Mucosa of descending colon (tissue), 3 donors: ENCODE measurements around the gene BCCIP. TPM values are rescaled to one million over a fixed set of nuclear protein-coding genes. Genes with fewer than 3 reads are reported as not detected.

ENCODE experiments used
- ATAC-seq: fragments of 200-7000 bp; cut with Tn5 transposase; one replicate; pipeline ENCODE4 v1.9.1; 2020; ENCODE audit warnings: mild to moderate bottlenecking, moderate library complexity
- DNase-seq, 3 donors: peaks; one replicate each; pipeline ENCODE4 v3.0.0-alpha.2; 2020
- H3K36me3 ChIP-seq: fragments of 200-600 bp; one replicate; pipeline ENCODE4 v1.8.0; 2021; ENCODE audit warnings: low read depth, mild to moderate bottlenecking
- H3K4me1 ChIP-seq: fragments of 200-600 bp; one replicate; pipeline ENCODE4 v1.8.0; 2021; ENCODE audit warnings: low read depth, mild to moderate bottlenecking
- H3K4me3 ChIP-seq: fragments of 200-600 bp; one replicate; pipeline ENCODE4 v1.8.0; 2021; ENCODE audit warnings: mild to moderate bottlenecking
- H3K9me3 ChIP-seq: fragments of 200-600 bp; one replicate; pipeline ENCODE4 v1.8.0; 2021; ENCODE audit warnings: mild to moderate bottlenecking
- intact Hi-C, 2 donors: fragments of 100-400 bp; cut with DNase I in 1 of 2; cut with micrococcal nuclease in 1 of 2; formaldehyde crosslinking; loops; one replicate each; pipeline versions ENCODE4 v1.11.0 to v1.11.1; 2022; cut with DNase I, micrococcal nuclease
- total RNA-seq, 3 donors: library from RNA; stranded (reverse); fragmentation: NEBNext Ultra II Directional in 2 of 3; extraction: Animal tissue kit (Norgen Biotek cat#: 25700) in 2 of 3; gene quantifications; one replicate each; pipeline versions ENCODE4 v1.2.1 to v1.2.4, GENCODE V29; 2021 to 2023
- TF ChIP-seq, protein P1 (sequence below): fragments of 200-600 bp; IDR thresholded peaks from one replicate; pipeline ENCODE4 v1.8.0; 2022; ENCODE audit warnings: antibody characterized with exemption, mild to moderate bottlenecking
- donor health status: DM: no; HTN: no; CAD: no; lungs with moderate emphysema.
- donor health status: DM: no; HTN: no; CAD: no.
- donor health status: DM: no; HTN: yes; CAD: no.

Gene BCCIP
- total RNA-seq, 3 donors from 2014 or later, result 30.7 to 48.2 (median 41.1) TPM

DNA sequence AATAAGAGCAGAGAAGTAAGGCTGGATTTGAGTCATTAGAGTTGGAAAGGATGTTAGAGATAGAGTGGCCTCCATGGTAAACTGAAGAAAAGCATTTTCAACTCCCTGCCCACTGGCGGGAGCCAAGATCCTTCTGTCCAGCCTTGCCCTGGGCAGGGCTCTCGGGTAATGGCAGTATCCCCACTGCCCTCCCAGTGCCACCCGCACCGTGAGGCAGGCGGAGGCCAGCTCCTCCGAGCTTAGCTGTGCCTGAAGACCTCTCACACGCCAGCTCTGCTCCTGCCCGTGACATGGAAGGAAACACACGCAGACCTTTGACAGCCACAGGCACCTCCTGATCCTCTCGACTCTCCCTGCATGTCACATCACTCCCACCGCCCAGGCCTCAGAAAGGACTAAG is 22.3 kb downstream of the BCCIP start:
- Histone ChIP-seq H3K4me3 (no peak overlapping the region), H3K9me3 (no peaks in the 10 kb centered on the region), H3K4me1 (no peaks in the 10 kb centered on the region), H3K36me3 (peaks cover 1% of the 10 kb centered on the region)
- no peak for ATAC-seq
- intact Hi-C loops, result no loop called here
- no peak for DNase-seq
- TF ChIP-seq, protein P1, sequence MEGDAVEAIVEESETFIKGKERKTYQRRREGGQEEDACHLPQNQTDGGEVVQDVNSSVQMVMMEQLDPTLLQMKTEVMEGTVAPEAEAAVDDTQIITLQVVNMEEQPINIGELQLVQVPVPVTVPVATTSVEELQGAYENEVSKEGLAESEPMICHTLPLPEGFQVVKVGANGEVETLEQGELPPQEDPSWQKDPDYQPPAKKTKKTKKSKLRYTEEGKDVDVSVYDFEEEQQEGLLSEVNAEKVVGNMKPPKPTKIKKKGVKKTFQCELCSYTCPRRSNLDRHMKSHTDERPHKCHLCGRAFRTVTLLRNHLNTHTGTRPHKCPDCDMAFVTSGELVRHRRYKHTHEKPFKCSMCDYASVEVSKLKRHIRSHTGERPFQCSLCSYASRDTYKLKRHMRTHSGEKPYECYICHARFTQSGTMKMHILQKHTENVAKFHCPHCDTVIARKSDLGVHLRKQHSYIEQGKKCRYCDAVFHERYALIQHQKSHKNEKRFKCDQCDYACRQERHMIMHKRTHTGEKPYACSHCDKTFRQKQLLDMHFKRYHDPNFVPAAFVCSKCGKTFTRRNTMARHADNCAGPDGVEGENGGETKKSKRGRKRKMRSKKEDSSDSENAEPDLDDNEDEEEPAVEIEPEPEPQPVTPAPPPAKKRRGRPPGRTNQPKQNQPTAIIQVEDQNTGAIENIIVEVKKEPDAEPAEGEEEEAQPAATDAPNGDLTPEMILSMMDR, result no peak

- intact Hi-C loops, result no loop called here
- Histone ChIP-seq H3K9me3 (no peaks in the 10 kb centered on the region), H3K4me1 (no peaks in the 10 kb centered on the region), H3K4me3 (no peak overlapping the region), H3K36me3 (peaks cover under 1% of the 10 kb centered on the region)
- TF ChIP-seq, protein P1, result no peak
- ATAC-seq (no peak), DNase-seq (no peak)
These were observed 23.5 kb downstream of the BCCIP start for GRCh38 chr10:125846894-125847293.

DNA sequence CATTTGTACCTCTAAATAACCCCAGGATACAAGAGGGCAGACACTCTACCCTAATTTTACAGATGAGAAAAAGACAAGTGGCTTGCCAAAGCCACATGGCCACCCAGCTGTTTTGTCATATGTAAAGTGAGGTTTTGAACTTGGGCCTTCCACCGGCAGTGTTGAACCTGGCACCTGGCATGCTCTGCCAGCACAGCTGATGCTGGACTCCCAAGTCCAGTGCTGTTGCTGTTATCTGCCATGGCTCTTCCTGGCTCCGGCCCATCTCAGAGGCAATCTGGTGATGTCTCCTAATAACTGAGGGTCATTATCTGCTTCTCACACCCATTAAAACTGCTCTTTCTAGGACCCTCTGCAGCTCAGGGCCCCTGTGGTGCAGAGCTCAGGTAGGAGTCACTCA is 25.0 kb downstream of the BCCIP start:
- no peak for ATAC-seq
- no peaks in the 10 kb centered on the region for H3K9me3 ChIP-seq
- no peak for DNase-seq
- H3K4me1 ChIP-seq, result no peaks in the 10 kb centered on the region
- intact Hi-C loops, result no loop called here
- peaks cover 6% of the 10 kb centered on the region for H3K36me3 ChIP-seq
- no peak overlapping the region for H3K4me3 ChIP-seq
- TF ChIP-seq, protein P1, result no peak

DNA sequence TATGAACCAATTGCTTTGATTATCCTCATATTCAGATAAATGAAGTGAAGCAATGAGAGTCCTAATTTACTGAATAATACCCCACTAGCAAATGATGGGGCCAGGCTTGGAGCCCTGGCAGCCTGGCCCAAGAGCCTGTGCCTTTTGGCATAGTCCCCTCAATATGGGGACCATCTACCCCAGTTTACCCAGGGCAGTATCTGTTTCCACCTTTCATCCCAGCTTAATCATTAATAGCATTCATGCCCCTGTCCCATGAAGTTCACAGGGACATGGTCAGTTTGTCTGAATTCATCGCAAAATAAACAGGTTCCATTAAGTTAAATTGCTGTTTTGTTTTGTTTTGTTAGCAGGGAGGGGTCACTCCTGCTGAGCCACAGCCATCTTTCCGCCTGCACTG is 25.5 kb downstream of the BCCIP start:
- ATAC-seq, result no peak

GRCh38 chr10:125849448-125849847 is 26.1 kb downstream of the BCCIP start:
- intact Hi-C loops, result no loop called here
- no peak overlapping the region for H3K4me3 ChIP-seq
- DNase-seq (no peak), ATAC-seq (no peak)
- H3K4me1 ChIP-seq, result no peaks in the 10 kb centered on the region
- no peaks in the 10 kb centered on the region for H3K9me3 ChIP-seq
- peaks cover 6% of the 10 kb centered on the region for H3K36me3 ChIP-seq
- TF ChIP-seq, protein P1, result no peak

More for the DNA sequence above, 25.5 kb downstream of the BCCIP start:
- TF ChIP-seq, protein P1, result no peak
- peaks cover 6% of the 10 kb centered on the region for H3K36me3 ChIP-seq
- H3K4me3 ChIP-seq, result no peak overlapping the region
- no peaks in the 10 kb centered on the region for H3K9me3 ChIP-seq
- intact Hi-C loops, result no loop called here
- DNase-seq, result no peak
- no peaks in the 10 kb centered on the region for H3K4me1 ChIP-seq
